Measurements from ENCODE around the gene DNM1L. TPM values are rescaled to one million over a fixed set of nuclear protein-coding genes. Genes with fewer than 3 reads are reported as not detected.

DNM1L gene
- total and polyA plus RNA-seq, 2 donors (not counting 3 experiments of a cell fraction or from before 2014, with no cell fraction given), result 24.6 to 103 TPM

- H3K4me1 ChIP-seq (ENCODE audit: control insufficient read depth, extremely low read depth, insufficient read depth, low read length), result no peaks in the 10 kb centered on the region
- H3K27me3 ChIP-seq (ENCODE audit: control insufficient read depth in 2 of 2, insufficient read depth in 2 of 2, low read length in 2 of 2), result no peaks in the 10 kb centered on the region
- H4K20me1 ChIP-seq (replicated peaks; ENCODE audit: control insufficient read depth, extremely low read depth, insufficient read depth, low read length), result no peaks in the 10 kb centered on the region
- no peak overlapping the region for H2AFZ ChIP-seq (ENCODE audit: low read depth, low read length)
- BruUV-seq (replicated peaks), result no TSS peak
- ChIA-PET POLR2A (no interaction called here), CTCF (no interaction called here)
- intact Hi-C loops (cut with micrococcal nuclease), result no loop called here
- H3K36me3 ChIP-seq (ENCODE audit: control insufficient read depth in 2 of 2, extremely low read depth in 1 of 2, insufficient read depth in 2 of 2, low read length in 2 of 2), result peaks cover 4 to 14% of the 10 kb centered on the region in 2 experiments
- no peak overlapping the region for H3K27ac ChIP-seq (ENCODE audit: insufficient read depth, low read depth, low read length)
- DNase-seq (ENCODE audit: low read depth, low spot score) (no peak), FAIRE-seq (no peak)
- peaks cover 2% of the 10 kb centered on the region for H3K79me2 ChIP-seq (ENCODE audit: control insufficient read depth, insufficient read depth, low read length)
- dilution Hi-C loops (cut with MboI; ENCODE audit: extremely low pct_ligation_motif_present, low sequenced_read_pairs), result no loop called here
- H3K9me3 ChIP-seq (replicated peaks; ENCODE audit: control insufficient read depth, insufficient read depth, low read length), result no peaks in the 10 kb centered on the region
- TF ChIP-seq CTCF (IDR thresholded peaks at IDR 0.05; ENCODE audit: extremely low read depth in 1 of 2, insufficient read depth in 1 of 2, low read depth in 1 of 2, low read length in 2 of 2) (no peak), EZH2 (IDR thresholded peaks at IDR 0.05; ENCODE audit: borderline replicate concordance, low read depth, low read length, severe bottlenecking) (no peak), MYC (IDR thresholded peaks at IDR 0.05; ENCODE audit: low read depth, low read length) (no peak), POLR2AphosphoS5 (IDR thresholded peaks at IDR 0.05; ENCODE audit: insufficient read depth, low read depth, low read length) (no peak), GATA2 (IDR thresholded peaks at IDR 0.05; ENCODE audit: insufficient read depth, insufficient read length, low read depth, low read length) (no peak), FOS (IDR thresholded peaks at IDR 0.05; ENCODE audit: borderline replicate concordance, insufficient read depth, low read length) (no peak), JUN (IDR thresholded peaks at IDR 0.05; ENCODE audit: borderline replicate concordance, insufficient read depth, insufficient read length, low read depth) (no peak), MAX (IDR thresholded peaks at IDR 0.05; ENCODE audit: insufficient read depth, insufficient read length) (no peak), POLR2A (IDR thresholded peaks at IDR 0.05; ENCODE audit: low read depth, low read length) (no peak)
- H3K4me2 ChIP-seq (ENCODE audit: insufficient read depth, low read length), result no peak overlapping the region
- H3K4me3 ChIP-seq (replicated peaks in 1 of 3; ENCODE audit: insufficient read depth in 1 of 3, low read depth in 1 of 3, low read length in 3 of 3), result no peak overlapping the region
- no peak overlapping the region for H3K9ac ChIP-seq (replicated peaks; ENCODE audit: extremely low read depth, insufficient read depth, low read length)
- no peaks in the 10 kb centered on the region for H3K9me1 ChIP-seq (replicated peaks; ENCODE audit: control insufficient read depth, extremely low read depth, insufficient read depth, low read length)
These were observed 35.7 kb downstream of the DNM1L start for GRCh38 chr12:32714772-32715171.

Measured in endothelial cell of umbilical vein (primary cell).